Activated naive CD4-positive, alpha-beta T cell treated with anti-CD3 and anti-CD28 coated beads for 36 hours (primary cell): ENCODE results near the gene PRAC2. TPM values are rescaled to one million over a fixed set of nuclear protein-coding genes. Genes with fewer than 3 reads are reported as not detected.

Experiments
- CTCF ChIA-PET: fragments of 350-600 bp; sonication (Branson Sonifier 250); formaldehyde crosslinking; loops from one replicate; lab custom pipeline; 2021; ENCODE audit warnings: antibody characterized with exemption; lab: Charles Lee
- DNase-seq: peaks from one replicate; pipeline ENCODE4 v3.0.0-alpha.2; 2020
- H3K27ac Mint-ChIP-seq: one replicate; pipeline ENCODE4 v1.8.0; 2021; ENCODE audit warnings: mild to moderate bottlenecking, mixed read lengths
- H3K27me3 Mint-ChIP-seq: one replicate; pipeline ENCODE4 v1.8.0; 2021; ENCODE audit warnings: low read depth, mixed read lengths
- H3K36me3 Mint-ChIP-seq: one replicate; pipeline ENCODE4 v1.8.0; 2021; ENCODE audit warnings: low read depth, mixed read lengths
- H3K4me1 Mint-ChIP-seq: one replicate; pipeline ENCODE4 v1.8.0; 2021; ENCODE audit warnings: low read depth, mixed read lengths
- H3K4me3 Mint-ChIP-seq: one replicate; pipeline ENCODE4 v1.8.0; 2021; ENCODE audit warnings: mild to moderate bottlenecking, moderate library complexity, mixed read lengths
- H3K9me3 Mint-ChIP-seq: one replicate; pipeline ENCODE4 v1.8.0; 2021; ENCODE audit warnings: mixed read lengths
- intact Hi-C: fragments of 100-400 bp; cut with micrococcal nuclease; formaldehyde crosslinking; loops from one replicate; pipeline ENCODE4 v1.15.1; 2023
- total RNA-seq, 2 experiments: library from RNA; stranded (reverse); gene quantifications; one replicate each; pipeline ENCODE4 v1.2.3, GENCODE V29; 2021

The PRAC2 gene
- total RNA-seq, 2 experiments from 2014 or later: not detected

- H3K36me3 Mint-ChIP-seq: no peaks in the 10 kb centered on the region
- no peaks in the 10 kb centered on the region for H3K9me3 Mint-ChIP-seq
- H3K4me1 Mint-ChIP-seq: peaks cover 37% of the 10 kb centered on the region
- CTCF ChIA-PET: no interaction called here
- intact Hi-C loops: loop anchor here (10.0 kb wide), 1 partner anchor 265 kb away; the partner anchor contains the start of gene IGF2BP1
- H3K27me3 Mint-ChIP-seq: peaks cover 86% of the 10 kb centered on the region
- H3K27ac Mint-ChIP-seq: no peak overlapping the region
- no peak overlapping the region for H3K4me3 Mint-ChIP-seq
- no peak for DNase-seq
These were observed 6.6 kb downstream of the PRAC2 start for GRCh38 chr17:48729335-48730239.

GRCh38 chr17:48730240-48730550 lies 7.2 kb downstream of the PRAC2 start:
- no peaks in the 10 kb centered on the region for H3K9me3 Mint-ChIP-seq
- H3K27me3 Mint-ChIP-seq: peaks cover 87% of the 10 kb centered on the region
- H3K27ac Mint-ChIP-seq: no peak overlapping the region
- H3K36me3 Mint-ChIP-seq: no peaks in the 10 kb centered on the region
- DNase-seq: no peak
- H3K4me1 Mint-ChIP-seq: peaks cover 31% of the 10 kb centered on the region
- intact Hi-C loops: no loop called here
- CTCF ChIA-PET: no interaction called here
- H3K4me3 Mint-ChIP-seq: no peak overlapping the region

GRCh38 chr17:48731355-48731754 lies 8.4 kb downstream of the PRAC2 start:
- Mint-ChIP-seq H3K27me3 (peaks cover 86% of the 10 kb centered on the region), H3K4me3 (no peak overlapping the region), H3K9me3 (no peaks in the 10 kb centered on the region), H3K4me1 (peaks cover 30% of the 10 kb centered on the region), H3K27ac (no peak overlapping the region), H3K36me3 (no peaks in the 10 kb centered on the region)
- CTCF ChIA-PET: interaction anchor here (0.6 to 1.6 kb wide), 2 partner anchors 20 to 52 kb away, joined by 3 to 4 read pairs; no protein-coding TSS in a partner anchor
- intact Hi-C loops: no loop called here
- no peak for DNase-seq

- Mint-ChIP-seq H3K9me3 (no peaks in the 10 kb centered on the region), H3K4me1 (peaks cover 26% of the 10 kb centered on the region), H3K27ac (no peak overlapping the region), H3K4me3 (peak overlapping the region; percentile 39), H3K27me3 (peaks cover 82% of the 10 kb centered on the region), H3K36me3 (no peaks in the 10 kb centered on the region)
- CTCF ChIA-PET: interaction anchor here (0.6 to 2.7 kb wide), 6 partner anchors 9 to 151 kb away, joined by 3 to 19 read pairs (median 6); partner anchors contain the start of gene PRAC2
- intact Hi-C loops: loop anchor here (2.0 kb wide), 1 partner anchor 14 kb away; no protein-coding TSS in a partner anchor
- no peak for DNase-seq
These were observed 10.0 kb downstream of the PRAC2 start for GRCh38 chr17:48732688-48733629.

DNA sequence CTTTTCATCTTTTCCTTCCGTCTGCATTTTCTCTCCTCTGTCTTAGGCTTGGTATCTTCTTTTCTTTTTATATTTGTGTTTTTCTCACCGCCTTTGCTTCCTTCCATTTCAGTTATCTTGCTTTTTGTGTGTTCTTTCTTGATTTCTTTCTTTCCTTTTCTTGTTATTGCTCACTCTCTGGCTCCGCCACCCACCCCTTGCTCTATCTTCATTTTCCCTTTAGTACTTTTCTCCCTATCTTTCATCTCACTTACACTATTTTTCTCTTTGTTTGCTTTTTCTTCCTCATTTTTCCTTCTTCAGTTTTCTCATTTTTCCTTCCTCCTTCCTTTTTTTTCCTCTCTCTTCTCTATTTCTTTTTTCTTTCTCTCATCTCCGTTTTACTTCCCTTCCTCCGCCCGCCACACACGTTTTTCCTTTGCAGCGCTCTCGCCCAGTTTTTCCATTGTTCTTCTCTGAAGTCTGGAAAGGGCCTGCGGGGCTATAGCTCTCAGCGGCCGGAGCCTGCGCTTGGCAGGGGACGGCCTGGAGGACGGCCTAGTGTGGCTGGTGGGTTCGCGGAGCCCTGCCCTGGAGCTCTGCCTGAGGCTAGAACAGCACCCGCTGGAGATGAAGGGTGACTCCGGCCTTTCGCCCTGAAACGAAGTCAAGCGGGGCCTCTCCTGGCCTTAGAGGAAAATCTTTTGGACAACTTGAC lies 10.8 kb downstream of the PRAC2 start:
- Mint-ChIP-seq H3K9me3 (no peaks in the 10 kb centered on the region), H3K36me3 (no peaks in the 10 kb centered on the region), H3K4me1 (peaks cover 24% of the 10 kb centered on the region), H3K27me3 (peaks cover 82% of the 10 kb centered on the region), H3K27ac (no peak overlapping the region), H3K4me3 (peak overlapping the region; percentile 39)
- CTCF ChIA-PET: interaction anchor here (0.6 to 2.7 kb wide), 4 partner anchors 9 to 151 kb away, joined by 3 to 19 read pairs (median 6); partner anchors contain the start of gene PRAC2
- no peak for DNase-seq
- intact Hi-C loops: loop anchor here (2.0 kb wide), 2 partner anchors 15 kb away; no protein-coding TSS in a partner anchor

- Mint-ChIP-seq H3K9me3 (no peaks in the 10 kb centered on the region), H3K27ac (no peak overlapping the region), H3K36me3 (no peaks in the 10 kb centered on the region), H3K4me1 (peaks cover 26% of the 10 kb centered on the region), H3K4me3 (no peak overlapping the region), H3K27me3 (peaks cover 82% of the 10 kb centered on the region)
- intact Hi-C loops: loop anchor here (2.0 kb wide), 1 partner anchor 14 kb away; no protein-coding TSS in a partner anchor
- CTCF ChIA-PET: interaction anchor here (0.6 to 2.7 kb wide), 5 partner anchors 10 to 597 kb away, joined by 3 to 19 read pairs (median 4); partner anchors contain the start of gene PRAC2
- no peak for DNase-seq
These were observed 11.5 kb downstream of the PRAC2 start for GRCh38 chr17:48734333-48735061.

- intact Hi-C loops: loop anchor here (2.0 kb wide), 1 partner anchor 14 kb away; no protein-coding TSS in a partner anchor
- Mint-ChIP-seq H3K4me1 (peaks cover 25% of the 10 kb centered on the region), H3K36me3 (no peaks in the 10 kb centered on the region), H3K4me3 (no peak overlapping the region), H3K27ac (no peak overlapping the region), H3K9me3 (no peaks in the 10 kb centered on the region), H3K27me3 (peaks cover 82% of the 10 kb centered on the region)
- CTCF ChIA-PET: interaction anchor here (0.6 to 2.7 kb wide), 4 partner anchors 11 to 597 kb away, joined by 3 to 19 read pairs (median 6); partner anchors contain the start of gene PRAC2
- DNase-seq: no peak
These were observed 12.0 kb downstream of the PRAC2 start for GRCh38 chr17:48735062-48735351.

DNA sequence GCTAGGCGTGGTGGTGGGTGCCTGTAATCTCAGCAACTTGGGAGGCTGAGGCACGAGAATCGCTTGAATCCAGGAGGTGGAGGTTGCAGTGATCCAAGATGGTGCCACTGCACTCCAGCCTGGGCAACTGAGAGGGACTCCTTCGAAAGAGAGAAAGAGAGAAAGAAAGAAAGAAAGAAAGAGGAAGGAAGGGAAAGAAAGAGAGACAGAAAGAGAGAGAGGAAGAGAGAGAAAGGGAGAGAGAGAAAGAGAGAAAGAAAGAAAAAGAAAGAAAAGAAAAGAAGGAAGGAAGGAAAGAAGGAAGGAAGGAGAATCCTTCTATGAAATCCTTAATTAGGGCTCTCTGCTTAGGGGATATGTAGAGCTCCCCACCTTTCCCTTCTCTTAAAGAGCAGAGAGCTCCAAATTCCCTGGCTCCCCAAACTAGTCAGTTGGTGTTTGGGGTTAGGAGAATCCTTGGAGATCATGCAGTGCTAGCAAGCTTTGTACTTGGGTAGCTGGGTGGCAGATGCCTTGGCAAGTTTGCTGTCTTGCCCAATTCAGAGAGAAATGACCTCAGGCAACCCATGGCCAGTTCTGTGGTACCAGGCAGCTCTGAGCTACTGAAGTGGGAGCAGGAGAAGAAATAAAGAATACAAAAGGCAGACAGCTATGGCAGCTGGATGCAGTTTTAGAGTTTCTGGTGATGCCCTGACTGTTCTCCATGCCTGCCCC lies 14.5 kb downstream of the PRAC2 start:
- DNase-seq: no peak
- Mint-ChIP-seq H3K27me3 (peaks cover 86% of the 10 kb centered on the region), H3K9me3 (no peaks in the 10 kb centered on the region), H3K36me3 (no peaks in the 10 kb centered on the region), H3K4me3 (no peak overlapping the region), H3K4me1 (peaks cover 25% of the 10 kb centered on the region), H3K27ac (no peak overlapping the region)
- CTCF ChIA-PET: interaction anchor here (0.6 to 1.8 kb wide), 3 partner anchors 14 to 142 kb away, joined by 3 to 10 read pairs (median 4); partner anchors contain the start of genes PRAC1 and PRAC2
- intact Hi-C loops: no loop called here

- Mint-ChIP-seq H3K9me3 (no peaks in the 10 kb centered on the region), H3K4me1 (peaks cover 19% of the 10 kb centered on the region), H3K36me3 (no peaks in the 10 kb centered on the region), H3K27ac (no peak overlapping the region), H3K4me3 (no peak overlapping the region), H3K27me3 (peaks cover 89% of the 10 kb centered on the region)
- no peak for DNase-seq
- CTCF ChIA-PET: interaction anchor here (0.6 to 1.8 kb wide), 2 partner anchors 15 to 76 kb away, joined by 3 to 10 read pairs; partner anchors contain the start of genes PRAC1 and PRAC2
- intact Hi-C loops: no loop called here
These were observed 15.4 kb downstream of the PRAC2 start for GRCh38 chr17:48738424-48738802.

DNA sequence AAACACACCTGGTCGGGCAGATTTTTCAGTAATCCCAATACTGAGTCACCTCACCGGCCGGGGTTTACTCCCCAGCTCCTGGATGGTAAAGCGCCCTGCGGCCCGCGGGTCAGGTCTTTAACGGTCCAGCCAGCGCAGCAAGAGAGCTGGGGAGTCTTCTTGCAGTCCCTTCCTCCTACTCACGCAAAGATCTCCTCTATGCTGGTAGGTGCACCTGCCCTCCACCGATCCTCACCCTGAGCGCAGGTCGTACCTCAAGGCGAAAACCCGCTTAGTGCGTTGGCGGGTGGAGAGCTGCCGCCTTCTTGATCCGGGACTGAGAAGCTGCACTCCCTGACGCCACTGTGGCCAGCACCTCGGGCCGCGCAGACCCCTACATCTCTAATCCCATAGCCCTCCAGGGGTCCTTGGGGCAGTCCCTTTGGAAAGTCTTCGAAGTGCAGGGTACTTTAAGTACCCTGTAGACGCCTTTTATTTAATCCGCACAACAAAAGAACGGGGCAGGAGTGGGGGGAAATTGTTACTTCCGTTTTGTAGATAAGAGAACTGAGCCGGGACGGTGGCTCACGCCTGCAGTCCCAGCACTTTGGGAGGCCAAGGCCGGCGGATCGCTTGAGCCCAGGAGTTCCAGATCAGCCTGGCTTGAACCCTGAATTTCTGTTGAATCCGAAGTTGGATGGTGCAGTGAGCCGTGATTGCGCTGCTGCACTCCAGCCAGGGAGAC lies 16.0 kb downstream of the PRAC2 start:
- DNase-seq: no peak
- H3K27ac Mint-ChIP-seq: no peak overlapping the region
- intact Hi-C loops: no loop called here
- H3K9me3 Mint-ChIP-seq: no peaks in the 10 kb centered on the region
- H3K36me3 Mint-ChIP-seq: no peaks in the 10 kb centered on the region
- H3K27me3 Mint-ChIP-seq: peaks cover 89% of the 10 kb centered on the region
- peaks cover 13% of the 10 kb centered on the region for H3K4me1 Mint-ChIP-seq
- CTCF ChIA-PET: interaction anchor here (1.8 kb wide), 1 partner anchor 15 kb away, joined by 10 read pairs; the partner anchor contains the start of genes PRAC1 and PRAC2
- H3K4me3 Mint-ChIP-seq: peak overlapping the region; percentile 41
